Adrenal gland (tissue), 5 donors: ENCODE measurements around the gene C4B.
"Not testable (repeated sequence)": the region's sequence is repeated elsewhere in the genome, so short reads cannot be mapped to it uniquely, and the experiment has no call there.

Source experiments
- POLR2A ChIP-seq, 2 donors: fragments of 450-650 bp; IDR thresholded peaks; one replicate each; pipeline ENCODE4 v1.6.1; 2017; ENCODE audit warnings: antibody characterized with exemption in 2 of 2, mild to moderate bottlenecking in 2 of 2, moderate library complexity in 1 of 2
- TF ChIP-seq, protein P1 (sequence below), 6 experiments: fragments of 450-650 bp in 4 of 6; fragments of 200-600 bp in 2 of 6; sonication (generic) in 1 of 6; IDR thresholded peaks; 1 replicate in 5 of 6; 2 replicates in 1 of 6; pipeline versions ENCODE4 v1.5.1 to v1.8.0; 2016 to 2021; ENCODE audit warnings: antibody characterized with exemption in 6 of 6, mild to moderate bottlenecking in 2 of 6, moderate library complexity in 1 of 6
- donor health status: DM: no; HTN: no; CAD: no.

DNA sequence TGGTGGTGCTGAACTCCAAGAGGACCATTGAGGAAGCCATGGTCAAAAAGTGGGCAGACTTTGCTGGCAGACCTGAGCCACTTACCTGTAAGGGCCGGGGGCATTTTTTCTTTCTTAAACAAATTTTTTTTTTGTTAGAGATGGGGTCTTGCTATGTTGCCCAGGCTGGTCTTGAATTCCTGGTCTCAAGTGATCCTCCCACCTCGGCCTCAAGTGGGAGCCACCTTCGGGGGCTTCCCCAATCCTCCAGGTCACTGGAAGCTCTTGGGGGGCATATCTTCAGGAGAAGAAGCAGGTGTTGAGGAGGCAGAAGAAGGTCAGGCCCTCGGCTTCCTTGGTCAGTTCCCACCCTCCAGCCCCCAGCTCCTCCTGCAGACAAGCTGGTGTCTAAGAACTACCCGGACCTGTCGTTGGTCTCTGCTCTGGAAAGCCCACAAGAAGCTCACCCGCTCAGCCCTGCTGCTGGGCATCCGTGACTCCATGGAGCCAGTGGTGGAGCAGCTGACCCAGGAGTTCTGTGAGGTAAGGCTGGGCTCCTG lies 8.5 kb upstream of the C4B start:
- TF ChIP-seq, protein P1, sequence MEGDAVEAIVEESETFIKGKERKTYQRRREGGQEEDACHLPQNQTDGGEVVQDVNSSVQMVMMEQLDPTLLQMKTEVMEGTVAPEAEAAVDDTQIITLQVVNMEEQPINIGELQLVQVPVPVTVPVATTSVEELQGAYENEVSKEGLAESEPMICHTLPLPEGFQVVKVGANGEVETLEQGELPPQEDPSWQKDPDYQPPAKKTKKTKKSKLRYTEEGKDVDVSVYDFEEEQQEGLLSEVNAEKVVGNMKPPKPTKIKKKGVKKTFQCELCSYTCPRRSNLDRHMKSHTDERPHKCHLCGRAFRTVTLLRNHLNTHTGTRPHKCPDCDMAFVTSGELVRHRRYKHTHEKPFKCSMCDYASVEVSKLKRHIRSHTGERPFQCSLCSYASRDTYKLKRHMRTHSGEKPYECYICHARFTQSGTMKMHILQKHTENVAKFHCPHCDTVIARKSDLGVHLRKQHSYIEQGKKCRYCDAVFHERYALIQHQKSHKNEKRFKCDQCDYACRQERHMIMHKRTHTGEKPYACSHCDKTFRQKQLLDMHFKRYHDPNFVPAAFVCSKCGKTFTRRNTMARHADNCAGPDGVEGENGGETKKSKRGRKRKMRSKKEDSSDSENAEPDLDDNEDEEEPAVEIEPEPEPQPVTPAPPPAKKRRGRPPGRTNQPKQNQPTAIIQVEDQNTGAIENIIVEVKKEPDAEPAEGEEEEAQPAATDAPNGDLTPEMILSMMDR (IDR thresholded peaks at IDR 0.05): not testable (repeated sequence)
- not testable (repeated sequence) for TF ChIP-seq POLR2A (IDR thresholded peaks at IDR 0.05)
